Measurements from ENCODE around the gene MELTF.

The MELTF gene

GRCh38 chr3:196968233-196969133 lies 61.1 kb downstream of the MELTF start, which contains the start of gene PIGZ:
Gene PIGZ, minus strand, starts transcription at chr3:196968833. Its CDS starts 16,802 bp downstream, at chr3:196952031.
- peak; percentile 53 for DNase-seq (ENCODE audit: low spot score)

- no peak for DNase-seq (ENCODE audit: low spot score)
Observed at GRCh38 chr3:196967412-196968232, 62.0 kb downstream of the MELTF start.

GRCh38 chr3:196966526-196967401 lies 62.9 kb downstream of the MELTF start:
- DNase-seq (ENCODE audit: low spot score) = no peak

- no peak for DNase-seq (ENCODE audit: low spot score)
Observed at GRCh38 chr3:196965804-196966173, 63.8 kb downstream of the MELTF start.

GRCh38 chr3:196965112-196965803 lies 64.4 kb downstream of the MELTF start:
- DNase-seq (ENCODE audit: low spot score) = no peak

GRCh38 chr3:196963631-196963953 lies 66.0 kb downstream of the MELTF start:
- no peak for DNase-seq (ENCODE audit: low spot score)

- no peak for DNase-seq (ENCODE audit: low spot score)
Observed at GRCh38 chr3:196962930-196963630, 66.5 kb downstream of the MELTF start.

- DNase-seq (ENCODE audit: low spot score) = no peak
Observed at GRCh38 chr3:196962108-196962929, 67.3 kb downstream of the MELTF start.

GRCh38 chr3:196954832-196955231 lies 74.8 kb downstream of the MELTF start:
- DNase-seq (ENCODE audit: low spot score) = no peak

Data from Ammon's horn (tissue), 1 donor.